Stimulated activated naive B cell treated with anti-CD40 and anti-IgM and Interleukin-4, amounts not matched to agents 10 μg/mL and 1 μg/mL and 100 μg/mL, for 72 hours (primary cell): ENCODE results near the gene OR2J1.
"Not testable (repeated sequence)": the region's sequence is repeated elsewhere in the genome, so short reads cannot be mapped to it uniquely, and the experiment has no call there.

ENCODE experiments used
- ATAC-seq, 2 donors: fragments of 150-1000 bp; cut with Tn5 transposase; replicated peaks; 2 replicates each; pipeline ENCODE4 v1.10.0; 2021; ENCODE audit warnings: moderate library complexity in 1 of 2
- DNase-seq: peaks from one replicate; pipeline ENCODE4 v3.0.0; 2021
- H3K27ac Mint-ChIP-seq: one replicate; pipeline ENCODE4 v1.8.0; 2022; ENCODE audit warnings: mild to moderate bottlenecking, mixed read lengths
- H3K27me3 Mint-ChIP-seq, 2 donors: one replicate each; pipeline ENCODE4 v1.8.0; 2022; ENCODE audit warnings: mixed read lengths in 2 of 2
- H3K36me3 Mint-ChIP-seq, 2 donors: one replicate each; pipeline ENCODE4 v1.8.0; 2022; ENCODE audit warnings: mixed read lengths in 2 of 2, mild to moderate bottlenecking in 1 of 2
- H3K4me1 Mint-ChIP-seq, 2 donors: one replicate each; pipeline ENCODE4 v1.8.0; 2022; ENCODE audit warnings: mixed read lengths in 2 of 2, mild to moderate bottlenecking in 1 of 2
- H3K4me3 Mint-ChIP-seq, 2 donors: one replicate each; pipeline ENCODE4 v1.8.0; 2022; ENCODE audit warnings: mild to moderate bottlenecking in 2 of 2, mixed read lengths in 2 of 2, moderate library complexity in 1 of 2
- H3K9me3 Mint-ChIP-seq, 2 donors: one replicate each; pipeline ENCODE4 v1.8.0; 2022; ENCODE audit warnings: mixed read lengths in 2 of 2, mild to moderate bottlenecking in 1 of 2

OR2J1 gene

DNA sequence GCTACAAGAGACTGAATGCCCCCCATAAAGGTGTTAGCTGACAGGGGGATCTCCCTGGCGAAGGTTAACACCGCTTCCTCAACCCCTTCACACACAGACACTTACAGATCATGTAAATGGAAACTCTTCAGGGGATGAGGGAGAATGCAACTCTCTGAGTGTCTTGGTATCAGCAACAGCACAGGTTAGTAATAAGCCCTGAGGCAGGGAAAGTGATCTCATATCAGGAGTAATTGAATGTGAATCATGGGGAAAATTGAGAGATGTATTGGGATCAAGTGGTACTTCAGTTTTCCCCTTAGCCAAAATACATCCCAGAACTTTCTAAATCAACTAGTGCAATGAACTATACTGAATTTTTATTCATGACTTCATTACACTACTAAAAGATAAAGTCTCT is 32.4 kb downstream of the OR2J1 start:
- ATAC-seq, result no peak

DNA sequence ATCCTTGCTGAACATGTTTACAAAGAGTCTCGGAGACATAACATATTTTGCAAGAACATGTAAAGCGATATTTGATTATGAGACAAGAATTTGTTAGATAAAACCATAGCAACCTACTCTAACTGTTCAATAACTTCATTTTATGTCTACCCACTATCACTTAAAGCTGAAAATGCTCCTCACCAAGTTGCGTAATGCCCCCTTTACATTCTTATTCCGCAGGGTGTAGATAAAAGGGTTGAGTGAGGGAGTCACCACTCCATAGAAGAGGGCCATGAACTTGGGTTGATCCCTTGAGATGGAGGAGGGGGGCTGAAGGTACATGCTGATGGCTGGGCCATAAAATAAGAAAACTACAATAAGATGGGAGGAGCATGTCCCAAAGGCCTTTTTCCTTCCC is 38.4 kb downstream of the OR2J1 start:
- H3K4me3 Mint-ChIP-seq, result no peak overlapping the region

More for the DNA sequence above, 32.4 kb downstream of the OR2J1 start:
- Mint-ChIP-seq H3K9me3 (no peaks in the 10 kb centered on the region), H3K27me3 (peaks cover 24 to 30% of the 10 kb centered on the region in 2 donors), H3K4me1 (no peaks in the 10 kb centered on the region), H3K4me3 (no peak overlapping the region), H3K27ac (no peak overlapping the region), H3K36me3 (no peaks in the 10 kb centered on the region)
- no peak for DNase-seq

DNA sequence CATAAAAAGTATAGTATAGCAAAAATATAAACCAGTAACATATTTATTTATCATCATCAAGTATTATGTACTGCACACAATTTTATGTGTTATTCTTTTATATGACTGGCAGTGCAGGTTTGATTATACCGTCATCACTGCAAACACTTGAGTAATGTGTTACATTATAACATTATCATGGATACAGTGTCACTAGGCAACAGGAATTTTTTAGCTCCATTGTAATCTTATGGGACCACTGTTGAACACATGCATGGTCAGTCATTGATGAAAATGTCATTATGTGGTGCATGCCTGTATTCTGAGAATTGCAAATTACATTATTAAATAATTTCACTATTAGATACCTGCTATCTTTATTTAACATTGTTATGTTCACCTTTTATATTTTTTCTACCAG is 42.3 kb downstream of the OR2J1 start:
- Mint-ChIP-seq H3K27ac (no peak overlapping the region), H3K36me3 (no peaks in the 10 kb centered on the region), H3K4me1 (no peaks in the 10 kb centered on the region), H3K9me3 (peaks cover 0 to 2% of the 10 kb centered on the region in 2 donors), H3K27me3 (peaks cover 16% of the 10 kb centered on the region in 2 donors), H3K4me3 (no peak overlapping the region)
- DNase-seq (no peak), ATAC-seq (no peak)

More for the DNA sequence above, 38.4 kb downstream of the OR2J1 start:
- H3K4me1 Mint-ChIP-seq, result no peaks in the 10 kb centered on the region
- H3K27ac Mint-ChIP-seq, result no peak overlapping the region
- peaks cover 16 to 28% of the 10 kb centered on the region in 2 donors for H3K27me3 Mint-ChIP-seq
- no peaks in the 10 kb centered on the region for H3K36me3 Mint-ChIP-seq
- no peaks in the 10 kb centered on the region for H3K9me3 Mint-ChIP-seq
- DNase-seq (no peak), ATAC-seq (no peak)

DNA sequence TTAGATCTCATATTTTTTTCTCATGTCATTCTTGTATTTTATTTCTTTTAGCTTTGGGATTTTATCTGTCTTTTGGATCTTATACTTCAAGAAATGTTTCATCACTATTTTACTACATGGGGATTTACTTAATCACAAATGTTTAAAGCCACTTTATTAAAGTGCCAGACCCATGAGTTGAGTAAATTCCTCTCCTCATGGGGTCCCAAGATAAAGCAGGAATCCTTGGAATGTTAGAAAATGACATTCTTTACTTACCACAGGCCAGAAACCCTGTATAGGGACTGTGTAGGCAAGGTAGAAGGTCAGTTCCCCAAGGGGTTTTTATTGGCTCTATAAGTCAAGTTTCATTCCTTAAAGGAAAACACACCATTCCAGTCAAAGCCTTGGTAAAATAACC is 43.0 kb downstream of the OR2J1 start:
- Mint-ChIP-seq H3K27ac (no peak overlapping the region), H3K4me1 (no peaks in the 10 kb centered on the region), H3K4me3 (no peak overlapping the region), H3K9me3 (peaks cover 0 to 2% of the 10 kb centered on the region in 2 donors), H3K27me3 (peaks cover 16% of the 10 kb centered on the region in 2 donors), H3K36me3 (no peaks in the 10 kb centered on the region)
- DNase-seq (no peak), ATAC-seq (no peak)

DNA sequence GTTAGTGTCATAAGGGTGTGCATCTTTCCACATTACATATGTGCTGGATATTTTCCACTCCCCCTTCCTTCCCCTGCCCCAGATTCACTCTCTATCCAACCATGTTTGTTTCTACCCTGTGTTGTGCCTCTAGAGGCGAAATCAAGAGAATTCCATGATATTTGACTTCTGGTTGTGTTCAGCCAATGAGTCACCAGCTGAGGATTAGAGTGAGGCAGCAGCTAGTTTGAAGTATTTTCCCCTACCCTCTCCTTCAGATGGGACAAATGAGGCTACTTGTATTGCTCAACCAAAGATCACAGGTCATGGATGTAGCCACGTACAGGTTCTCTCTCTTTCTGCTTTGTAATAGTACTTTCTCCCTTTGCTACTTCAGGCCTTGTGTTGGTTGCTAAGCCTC is 46.9 kb downstream of the OR2J1 start:
- H3K4me3 Mint-ChIP-seq, result no peak overlapping the region
- peaks cover 5 to 11% of the 10 kb centered on the region in 2 donors for H3K27me3 Mint-ChIP-seq
- H3K36me3 Mint-ChIP-seq, result no peaks in the 10 kb centered on the region
- H3K4me1 Mint-ChIP-seq, result no peaks in the 10 kb centered on the region
- no peak for ATAC-seq
- DNase-seq, result no peak
- H3K27ac Mint-ChIP-seq, result no peak overlapping the region
- H3K9me3 Mint-ChIP-seq, result peaks cover 0 to 8% of the 10 kb centered on the region in 2 donors

DNA sequence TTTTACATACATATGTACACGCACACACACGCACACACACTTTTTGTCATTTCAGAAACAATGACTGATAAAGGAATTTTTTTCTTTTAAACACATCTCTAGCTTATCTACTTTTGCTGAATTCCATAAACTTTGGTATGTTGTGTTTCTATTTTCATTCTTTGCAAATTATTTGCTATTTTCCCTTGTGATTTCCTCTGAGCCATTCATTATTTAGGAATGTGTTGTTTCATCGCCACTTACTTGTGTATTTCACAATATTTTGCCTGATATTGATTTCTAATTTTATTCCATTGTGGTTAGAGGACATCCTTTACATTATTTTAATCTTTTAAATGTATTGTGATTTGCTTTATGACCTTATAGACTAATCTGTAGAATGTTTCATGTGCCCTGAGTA is 47.8 kb downstream of the OR2J1 start:
- no peak overlapping the region for H3K4me3 Mint-ChIP-seq
- peaks cover 9 to 11% of the 10 kb centered on the region in 2 donors for H3K27me3 Mint-ChIP-seq
- no peaks in the 10 kb centered on the region for H3K36me3 Mint-ChIP-seq
- no peaks in the 10 kb centered on the region for H3K4me1 Mint-ChIP-seq
- DNase-seq (no peak), ATAC-seq (no peak)
- H3K9me3 Mint-ChIP-seq, result peaks cover 0 to 8% of the 10 kb centered on the region in 2 donors
- no peak overlapping the region for H3K27ac Mint-ChIP-seq

DNA sequence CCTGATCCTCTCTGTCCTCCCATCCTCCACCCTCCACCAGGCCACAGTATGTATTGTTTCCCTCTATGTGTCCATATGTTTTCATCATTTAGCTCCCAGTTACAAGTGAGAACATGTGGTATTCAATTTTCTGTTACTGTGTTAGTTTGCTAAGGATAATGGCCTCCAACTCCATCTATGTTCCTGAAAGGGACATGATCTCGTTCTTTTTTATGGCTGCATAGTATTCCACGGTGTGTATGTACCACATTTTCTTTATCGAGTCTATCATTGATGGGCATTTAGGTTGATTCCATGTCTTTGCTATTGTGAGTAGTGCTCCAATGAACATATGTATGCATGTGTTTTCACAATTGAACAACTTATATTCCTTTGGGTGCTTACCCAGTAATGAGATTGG is 50.2 kb downstream of the OR2J1 start:
- not testable (repeated sequence) for H3K4me1 Mint-ChIP-seq, H3K36me3 Mint-ChIP-seq, DNase-seq, H3K4me3 Mint-ChIP-seq, ATAC-seq, H3K9me3 Mint-ChIP-seq, H3K27ac Mint-ChIP-seq
- peaks cover 9 to 11% of the 10 kb centered on the region in 2 donors for H3K27me3 Mint-ChIP-seq
